ENCODE results near the gene CATSPERB.
"Not testable (repeated sequence)": the region's sequence is repeated elsewhere in the genome, so short reads cannot be mapped to it uniquely, and the experiment has no call there.

Gene CATSPERB

GRCh38 chr14:91731986-91732385 lies at the start of gene CATSPERB:
CATSPERB (minus strand) TSS chr14:91732086; CDS start chr14:91729479, 2,607 bp downstream.
- DNase-seq, result no peak

GRCh38 chr14:91780452-91780851 lies 48.6 kb upstream of the CATSPERB start:
- DNase-seq, result no peak

GRCh38 chr14:91778217-91778616 lies 46.3 kb upstream of the CATSPERB start:
- DNase-seq, result no peak

- DNase-seq, result no peak
Observed at GRCh38 chr14:91774140-91775096, 42.5 kb upstream of the CATSPERB start.

- DNase-seq, result no peak
Observed at GRCh38 chr14:91770185-91770584, 38.3 kb upstream of the CATSPERB start.

GRCh38 chr14:91755570-91756295 lies 23.8 kb upstream of the CATSPERB start:
- peak; percentile 28 for DNase-seq

GRCh38 chr14:91754819-91755218 lies 22.9 kb upstream of the CATSPERB start:
- DNase-seq, result no peak

- DNase-seq, result no peak
Observed at GRCh38 chr14:91754185-91754584, 22.3 kb upstream of the CATSPERB start.

- DNase-seq, result no peak
Observed at GRCh38 chr14:91753501-91754128, 21.7 kb upstream of the CATSPERB start.

- DNase-seq, result no peak
Observed at GRCh38 chr14:91752961-91753360, 21.1 kb upstream of the CATSPERB start.

- no peak for DNase-seq
Observed at GRCh38 chr14:91751719-91752118, 19.8 kb upstream of the CATSPERB start.

- no peak for DNase-seq
Observed at GRCh38 chr14:91750634-91751198, 18.8 kb upstream of the CATSPERB start.

GRCh38 chr14:91749868-91750267 lies 18.0 kb upstream of the CATSPERB start:
- DNase-seq, result peak; percentile 12

- no peak for DNase-seq
Observed at GRCh38 chr14:91748049-91748448, 16.2 kb upstream of the CATSPERB start.

- no peak for DNase-seq
Observed at GRCh38 chr14:91745344-91745743, 13.5 kb upstream of the CATSPERB start.

- DNase-seq, result no peak
Observed at GRCh38 chr14:91744068-91744480, 12.2 kb upstream of the CATSPERB start.

- no peak for DNase-seq
Observed at GRCh38 chr14:91743305-91743653, 11.4 kb upstream of the CATSPERB start.

- DNase-seq, result no peak
Observed at GRCh38 chr14:91742621-91743304, 10.9 kb upstream of the CATSPERB start.

- DNase-seq, result not testable (repeated sequence)
Observed at GRCh38 chr14:91739867-91740266, 8.0 kb upstream of the CATSPERB start.

- no peak for DNase-seq
Observed at GRCh38 chr14:91737619-91738018, 5.7 kb upstream of the CATSPERB start.

GRCh38 chr14:91732859-91733477 lies 1.1 kb upstream of the CATSPERB start:
- DNase-seq, result peak; percentile 29

- no peak for DNase-seq
Observed at GRCh38 chr14:91732439-91732838, 553 bp upstream of the CATSPERB start.

Measured in fibroblast of upper back skin (primary cell).